GM18870 (cell line): Measurements from ENCODE around the gene CD3D.
"Not testable (repeated sequence)": the region's sequence is repeated elsewhere in the genome, so short reads cannot be mapped to it uniquely, and the experiment has no call there.

Experiments
- ATAC-seq: cut with Tn5 transposase; IDR thresholded peaks from one replicate; pipeline ENCODE4 v1.9.1; 2021; ENCODE audit warnings: moderate library complexity; ENCODE audit not compliant: unreplicated experiment

Gene CD3D

DNA sequence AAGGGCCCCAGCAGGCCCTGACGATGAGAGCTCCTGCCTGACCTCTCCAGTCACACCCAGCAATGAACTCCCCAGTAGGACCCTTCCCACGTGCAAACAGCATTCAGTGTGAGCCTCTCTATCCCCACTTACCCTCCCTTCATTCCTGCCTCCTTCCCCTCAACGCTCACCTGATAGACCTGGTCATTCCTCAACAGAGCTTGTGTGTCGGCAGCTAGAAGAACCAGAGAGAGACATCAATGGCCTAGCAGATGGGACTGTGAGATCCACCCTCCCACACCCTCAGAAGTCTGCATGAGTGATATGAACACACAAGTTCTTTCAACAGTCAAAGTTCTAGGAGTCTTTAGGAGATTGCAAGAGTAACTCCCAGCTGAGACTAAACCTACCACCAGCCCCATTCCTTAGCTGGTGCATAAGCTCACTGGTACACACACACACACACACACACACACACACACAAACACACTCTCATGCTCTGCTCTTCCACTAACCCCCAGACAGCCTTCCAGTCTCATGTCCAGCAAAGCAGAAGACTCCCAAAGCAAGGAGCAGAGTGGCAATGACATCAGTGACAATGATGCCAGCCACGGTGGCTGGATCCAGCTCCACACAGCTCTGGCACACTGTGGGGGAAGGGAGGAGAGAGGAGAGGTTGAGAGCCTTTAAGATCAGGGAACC, 3.1 kb downstream of the CD3D start:
- no peak for ATAC-seq

DNA sequence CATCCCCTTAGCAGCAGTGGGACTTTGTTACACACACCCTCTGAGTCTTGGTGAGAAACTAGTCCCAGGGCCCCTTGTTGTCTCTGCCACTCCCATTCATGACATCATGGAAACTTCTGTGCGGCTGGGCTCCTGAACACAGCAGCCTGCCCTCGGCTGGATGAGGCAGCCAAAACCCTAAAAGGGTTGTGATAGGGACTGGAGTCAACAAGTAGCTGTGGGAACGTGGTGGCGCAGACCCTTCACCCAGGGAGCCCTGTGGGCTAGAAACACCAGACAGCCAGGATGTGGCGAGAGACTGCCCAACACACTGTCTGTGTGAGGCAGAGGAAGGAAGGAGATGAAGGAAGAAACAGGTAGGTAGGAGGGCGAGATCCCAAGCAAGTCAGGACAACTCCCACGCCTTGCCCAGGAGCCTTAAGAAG, 3.9 kb downstream of the CD3D start:
- no peak for ATAC-seq

GRCh38 chr11:118334745-118335144, 7.8 kb downstream of the CD3D start:
- ATAC-seq: no peak

DNA sequence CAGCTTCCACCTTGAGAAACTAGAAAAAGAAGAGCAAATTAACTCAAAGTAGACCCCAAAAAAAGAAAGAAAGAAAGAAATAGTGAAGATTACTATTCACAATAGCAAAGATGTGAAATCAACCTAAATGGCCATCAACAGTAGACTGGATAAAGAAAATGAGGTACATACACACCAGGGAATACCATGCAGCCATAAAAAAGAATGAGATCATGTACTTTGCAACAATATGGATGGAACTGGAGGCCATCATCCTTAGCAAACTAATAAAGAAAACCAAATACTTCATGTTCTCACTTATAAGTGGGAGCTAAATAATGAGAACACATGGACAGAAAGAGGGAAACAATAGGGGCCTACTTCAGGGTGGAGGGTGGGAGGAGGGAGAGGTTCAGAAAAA, 13.8 kb downstream of the CD3D start:
- no peak for ATAC-seq

- no peak for ATAC-seq
Observed at GRCh38 chr11:118325283-118325682, 17.2 kb downstream of the CD3D start.

- no peak for ATAC-seq
Observed at GRCh38 chr11:118322721-118323120, 19.8 kb downstream of the CD3D start.

DNA sequence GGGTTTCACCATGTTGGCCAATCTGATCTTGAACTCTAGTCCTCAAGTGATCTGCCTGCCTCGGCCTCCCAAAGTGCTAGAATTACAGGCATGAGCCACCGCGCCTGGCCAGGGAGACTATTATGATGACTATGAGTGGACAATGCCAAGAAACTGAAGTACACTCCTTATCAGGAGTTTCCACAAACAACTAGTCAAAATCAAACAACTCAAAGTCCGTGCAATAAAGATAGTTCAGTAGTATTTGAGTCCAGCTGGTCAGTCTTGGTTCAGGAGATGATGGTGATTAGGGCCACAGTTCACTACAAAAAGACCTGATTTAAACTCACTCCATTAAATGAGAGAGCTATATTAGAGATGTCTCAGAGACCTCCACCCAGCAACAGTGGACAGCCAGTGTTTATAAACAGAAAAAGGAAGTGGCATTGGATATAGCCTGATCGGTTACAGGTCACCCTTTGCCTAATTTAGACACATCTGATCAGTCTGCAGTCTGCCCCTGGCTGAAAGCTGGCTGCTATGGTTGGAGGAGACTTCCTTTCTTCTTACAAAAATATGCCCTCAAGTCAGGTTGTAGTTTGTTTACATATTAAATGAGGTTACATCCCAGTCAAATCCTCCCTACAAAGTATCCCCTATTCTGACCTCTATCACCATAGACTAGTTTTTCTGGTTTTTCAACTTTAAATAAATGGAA, 21.0 kb downstream of the CD3D start:
- no peak for ATAC-seq

DNA sequence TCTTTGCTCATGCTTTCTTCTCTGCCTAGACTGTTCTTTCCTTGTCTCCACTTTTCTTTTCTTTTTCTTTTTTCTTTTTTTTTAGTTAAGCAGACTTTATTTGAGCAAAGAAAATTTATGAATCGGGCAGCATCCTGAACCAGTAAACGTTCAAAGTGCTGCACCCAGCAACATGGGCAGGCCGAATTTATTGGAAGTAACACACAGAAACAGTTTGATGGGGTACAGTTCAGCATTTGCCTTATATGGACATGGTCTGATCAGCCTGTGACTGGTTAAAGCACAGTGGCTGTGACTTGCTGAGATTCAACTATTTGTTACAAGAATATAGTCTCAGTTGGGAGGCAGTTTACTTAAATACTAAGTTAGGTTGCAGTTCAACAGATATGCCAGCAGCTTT, 22.0 kb downstream of the CD3D start:
- no peak for ATAC-seq

GRCh38 chr11:118319337-118319707, 23.2 kb downstream of the CD3D start:
- no peak for ATAC-seq

- no peak for ATAC-seq
Observed at GRCh38 chr11:118318581-118319336, 23.7 kb downstream of the CD3D start.

DNA sequence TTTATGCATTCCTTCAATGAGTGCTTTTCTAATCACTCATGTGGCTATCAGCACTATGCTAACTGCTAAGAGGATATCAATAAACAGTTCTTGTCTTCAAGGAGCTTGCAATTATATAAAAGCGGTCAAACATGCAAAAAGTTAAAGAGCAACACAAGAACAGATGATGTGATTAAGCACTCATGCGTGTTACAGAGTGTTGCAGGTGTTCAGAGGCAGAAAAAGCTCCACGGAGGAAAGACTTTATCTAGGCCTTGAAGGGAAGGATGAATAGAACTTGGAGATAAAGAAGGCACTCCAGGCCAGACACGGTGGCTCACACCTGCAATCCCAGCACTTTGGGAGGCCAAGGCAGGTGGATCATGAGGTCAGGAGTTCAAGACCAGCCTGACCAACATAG, 24.4 kb downstream of the CD3D start:
- ATAC-seq: no peak

DNA sequence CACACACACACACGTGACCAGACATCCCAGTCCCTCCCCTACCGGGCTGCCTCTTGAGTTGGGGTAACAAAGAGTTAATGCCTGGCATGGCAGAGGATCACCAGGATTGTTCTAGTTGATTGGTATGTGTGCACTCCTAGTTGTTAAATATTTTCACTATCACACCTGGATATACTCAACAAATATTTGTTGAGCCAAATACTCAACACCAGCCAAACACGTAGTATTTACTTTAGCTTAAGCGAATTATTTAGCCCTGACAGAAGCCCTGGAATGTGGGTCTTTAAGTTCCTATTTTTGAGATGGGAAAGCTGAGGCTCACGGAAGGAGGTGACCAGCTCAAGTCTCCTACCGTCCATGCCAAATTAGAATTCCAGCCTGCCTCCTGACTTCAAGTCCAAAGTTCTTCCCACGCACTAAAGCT, 27.5 kb downstream of the CD3D start:
- ATAC-seq: no peak

DNA sequence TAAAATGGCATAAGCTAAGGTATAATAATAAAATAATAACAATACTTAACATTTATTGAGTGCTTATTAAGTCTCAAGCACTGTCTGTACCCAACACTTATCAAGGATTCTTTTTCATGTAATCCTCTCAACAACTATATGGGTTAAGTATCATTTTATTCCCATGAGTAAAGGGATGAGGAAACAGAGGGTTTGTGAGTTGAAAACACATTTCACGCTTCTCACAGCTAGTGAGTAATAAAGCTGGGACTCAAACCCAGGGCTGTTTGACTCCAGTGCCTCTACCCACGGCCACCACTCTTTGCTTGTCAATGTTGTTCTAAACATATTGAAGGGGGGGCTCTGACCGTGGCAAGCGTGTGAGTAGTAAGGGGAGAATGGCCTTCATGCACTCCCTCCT, 29.3 kb downstream of the CD3D start:
- no peak for ATAC-seq

- no peak for ATAC-seq
Observed at GRCh38 chr11:118312328-118312727, 30.2 kb downstream of the CD3D start.

- ATAC-seq: no peak
Observed at GRCh38 chr11:118311518-118311917, 31.0 kb downstream of the CD3D start.

DNA sequence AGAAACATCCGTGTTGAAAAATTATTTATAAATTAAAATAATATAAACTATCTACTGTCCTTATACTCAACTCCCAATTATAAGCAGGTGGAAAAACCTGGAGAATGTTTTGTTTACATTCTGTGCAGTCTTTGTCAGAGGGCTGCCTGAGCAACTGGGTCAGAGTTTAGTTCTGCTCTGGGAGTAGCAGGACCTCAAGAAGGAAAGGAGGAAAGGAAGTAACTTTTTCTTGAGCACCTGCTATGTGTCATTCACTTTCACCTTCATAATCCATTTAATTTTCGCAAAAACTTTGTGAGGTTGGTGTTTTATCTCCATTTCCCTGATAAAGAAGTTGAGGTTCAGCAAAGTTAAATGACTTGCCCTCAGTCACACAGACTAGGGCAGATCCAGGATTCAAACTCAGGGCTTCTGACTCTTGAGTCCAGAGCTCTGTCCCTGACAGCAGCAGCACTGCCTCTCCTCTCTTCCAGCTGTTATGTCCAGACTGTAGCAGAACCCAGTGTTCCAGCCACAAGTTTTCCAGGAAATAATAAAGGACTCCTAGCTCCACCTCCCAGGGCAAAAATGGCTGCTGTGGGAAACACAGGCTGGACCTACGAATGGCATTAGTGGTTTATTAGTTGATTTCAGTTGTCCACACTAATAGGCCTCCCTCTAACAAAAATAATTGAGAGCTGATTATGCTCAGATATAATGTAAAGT, 31.6 kb downstream of the CD3D start:
- ATAC-seq: no peak

DNA sequence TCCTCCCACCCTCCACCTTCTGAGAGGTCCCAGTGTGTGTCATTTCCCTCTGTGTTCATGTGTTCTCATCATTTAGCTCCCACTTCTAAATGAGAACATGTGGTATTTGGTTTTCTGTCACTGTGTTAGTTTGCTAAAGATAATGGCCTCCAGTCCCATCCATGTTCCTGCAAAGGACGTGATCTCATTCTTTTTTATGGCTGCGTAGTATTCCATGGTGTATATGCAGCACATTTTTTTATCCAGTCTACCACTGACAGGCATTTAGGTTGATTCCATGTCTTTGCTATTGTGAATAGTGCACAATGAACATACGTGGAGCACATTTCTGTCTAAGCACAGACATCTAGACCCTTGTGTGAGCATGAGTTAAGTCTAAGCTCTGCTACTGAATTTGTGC, 32.2 kb downstream of the CD3D start:
- ATAC-seq: no peak

GRCh38 chr11:118308995-118309528, 33.4 kb downstream of the CD3D start:
- not testable (repeated sequence) for ATAC-seq

DNA sequence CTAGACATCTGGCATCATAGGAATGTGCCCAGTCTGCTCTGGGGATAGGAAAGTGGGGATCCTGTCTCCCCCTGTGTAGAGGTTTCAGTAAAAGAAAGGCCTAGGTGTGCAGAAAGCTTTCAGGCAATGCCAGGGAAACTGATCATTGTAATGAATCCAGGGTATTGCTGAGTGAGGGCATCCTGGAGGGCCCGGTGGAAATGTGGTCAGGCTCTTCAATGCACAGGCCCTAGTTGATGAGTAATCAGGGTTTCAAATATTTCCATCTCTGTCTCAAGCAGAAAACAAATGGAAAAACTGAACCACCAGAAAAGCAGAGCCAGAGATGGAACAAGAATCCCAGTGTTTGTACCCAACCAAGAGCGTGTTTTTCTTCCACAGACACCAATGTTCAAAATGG, 35.9 kb downstream of the CD3D start:
- no peak for ATAC-seq

DNA sequence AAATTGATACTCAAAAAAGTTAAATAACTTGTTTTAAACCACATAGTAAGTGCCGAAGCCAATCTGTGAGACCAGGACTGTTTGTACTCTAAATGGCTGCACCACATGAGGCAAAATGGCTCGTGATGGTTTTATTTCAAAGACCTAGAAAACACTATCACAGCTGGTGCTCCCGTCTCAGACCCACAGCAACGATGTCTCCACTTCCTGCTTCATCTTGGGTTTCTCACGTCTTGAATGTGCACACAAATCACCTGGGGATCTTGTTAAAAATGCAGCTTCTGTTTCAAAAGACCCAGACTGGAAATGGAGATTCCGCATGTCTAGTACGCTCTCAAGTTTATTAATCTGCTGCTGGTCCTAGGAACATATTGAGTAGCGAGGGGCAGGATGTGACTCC, 36.8 kb downstream of the CD3D start:
- ATAC-seq: no peak

GRCh38 chr11:118304568-118305248, 37.8 kb downstream of the CD3D start, which contains the start of gene CD3E:
Gene CD3E (plus strand): TSS chr11:118304730. CDS start chr11:118304953, 223 bp downstream.
- no peak for ATAC-seq
